Parathyroid adenoma (tissue), 2 donors: ENCODE data around the gene PAWR.

Experiments
- H2AFZ ChIP-seq: fragments of 300-600 bp; sonication (generic); one replicate; pipeline ENCODE4 v1.7.0; 2017; ENCODE audit warnings: antibody characterized with exemption, mild to moderate bottlenecking
- H3K27ac ChIP-seq: fragments of 300-600 bp; sonication (generic); one replicate; pipeline ENCODE4 v1.7.0; 2017
- H3K27me3 ChIP-seq: fragments of 300-600 bp; sonication (generic); one replicate; pipeline ENCODE4 v1.7.0; 2017; ENCODE audit warnings: low read length; ENCODE audit not compliant: control insufficient read depth, insufficient read depth
- H3K36me3 ChIP-seq: fragments of 300-600 bp; sonication (generic); one replicate; pipeline ENCODE4 v1.7.0; 2017; ENCODE audit warnings: low read length; ENCODE audit not compliant: control insufficient read depth, insufficient read depth
- H3K4me1 ChIP-seq: fragments of 300-600 bp; sonication (generic); one replicate; pipeline ENCODE4 v1.7.0; 2017; ENCODE audit warnings: control low read depth
- H3K4me2 ChIP-seq: fragments of 300-600 bp; sonication (generic); one replicate; pipeline ENCODE4 v1.7.0; 2017; ENCODE audit warnings: low read length
- H3K4me3 ChIP-seq: fragments of 300-600 bp; sonication (generic); one replicate; pipeline ENCODE4 v1.7.0; 2017; ENCODE audit warnings: low read depth, low read length
- H3K79me2 ChIP-seq: fragments of 300-600 bp; sonication (generic); one replicate; pipeline ENCODE4 v1.7.0; 2017; ENCODE audit warnings: control low read depth
- H3K9ac ChIP-seq: fragments of 300-600 bp; sonication (generic); one replicate; pipeline ENCODE4 v1.7.0; 2017; ENCODE audit warnings: mild to moderate bottlenecking
- H3K9me3 ChIP-seq: fragments of 300-600 bp; sonication (generic); one replicate; pipeline ENCODE4 v1.7.0; 2017; ENCODE audit warnings: low read length; ENCODE audit not compliant: control insufficient read depth
- CTCF ChIP-seq: fragments of 300-600 bp; sonication (generic); IDR thresholded peaks from one replicate; pipeline ENCODE4 v1.7.0; 2017; ENCODE audit warnings: antibody characterized with exemption, mild to moderate bottlenecking
- donor health status: primary hyperparathyroidism.

PAWR gene

GRCh38 chr12:79676579-79676978, 14.2 kb downstream of the PAWR start:
- no peaks in the 10 kb centered on the region for H3K36me3 ChIP-seq
- no peak overlapping the region for H3K27ac ChIP-seq
- H3K9me3 ChIP-seq, result no peaks in the 10 kb centered on the region
- TF ChIP-seq CTCF, result no peak
- H2AFZ ChIP-seq, result no peak overlapping the region
- no peak overlapping the region for H3K4me2 ChIP-seq
- H3K27me3 ChIP-seq, result no peaks in the 10 kb centered on the region
- peaks cover 16% of the 10 kb centered on the region for H3K4me1 ChIP-seq
- no peak overlapping the region for H3K9ac ChIP-seq
- H3K4me3 ChIP-seq, result no peak overlapping the region
- H3K79me2 ChIP-seq, result peaks cover 38% of the 10 kb centered on the region

- H2AFZ ChIP-seq, result no peak overlapping the region
These were observed 16.1 kb downstream of the PAWR start for GRCh38 chr12:79674629-79675028.

GRCh38 chr12:79673354-79673753, 17.4 kb downstream of the PAWR start:
- Histone ChIP-seq H2AFZ (no peak overlapping the region), H3K4me2 (no peak overlapping the region), H3K27me3 (no peaks in the 10 kb centered on the region), H3K36me3 (no peaks in the 10 kb centered on the region), H3K4me3 (no peak overlapping the region), H3K27ac (no peak overlapping the region), H3K9ac (no peak overlapping the region), H3K79me2 (peaks cover 32% of the 10 kb centered on the region), H3K4me1 (peaks cover 5% of the 10 kb centered on the region), H3K9me3 (no peaks in the 10 kb centered on the region)
- TF ChIP-seq CTCF, result no peak

More at GRCh38 chr12:79674629-79675028, 16.1 kb downstream of the PAWR start:
- Histone ChIP-seq H3K4me3 (no peak overlapping the region), H3K27me3 (no peaks in the 10 kb centered on the region), H3K79me2 (peaks cover 34% of the 10 kb centered on the region), H3K36me3 (no peaks in the 10 kb centered on the region), H3K9ac (no peak overlapping the region), H3K4me2 (no peak overlapping the region), H3K4me1 (peaks cover 11% of the 10 kb centered on the region), H3K27ac (no peak overlapping the region), H3K9me3 (no peaks in the 10 kb centered on the region)
- no peak for TF ChIP-seq CTCF

GRCh38 chr12:79668113-79668512, 22.7 kb downstream of the PAWR start:
- Histone ChIP-seq H3K4me3 (no peak overlapping the region), H2AFZ (no peak overlapping the region), H3K27ac (no peak overlapping the region), H3K79me2 (peaks cover 11% of the 10 kb centered on the region), H3K27me3 (no peaks in the 10 kb centered on the region), H3K9ac (no peak overlapping the region), H3K4me1 (peaks cover 4% of the 10 kb centered on the region), H3K36me3 (no peaks in the 10 kb centered on the region), H3K9me3 (no peaks in the 10 kb centered on the region), H3K4me2 (no peak overlapping the region)
- TF ChIP-seq CTCF, result no peak

- Histone ChIP-seq H3K4me2 (peak overlapping the region; percentile 36), H3K27me3 (no peaks in the 10 kb centered on the region), H3K9me3 (no peaks in the 10 kb centered on the region), H3K9ac (no peak overlapping the region), H3K36me3 (no peaks in the 10 kb centered on the region), H3K27ac (peak overlapping the region; percentile 65), H3K4me1 (peaks cover 4% of the 10 kb centered on the region), H2AFZ (no peak overlapping the region), H3K79me2 (peaks cover 14% of the 10 kb centered on the region), H3K4me3 (peak overlapping the region; percentile 28)
- no peak for TF ChIP-seq CTCF
These were observed 25.4 kb downstream of the PAWR start for GRCh38 chr12:79665212-79665887.
